ENCODE measurements around the gene ERICH4. TPM values are rescaled to one million over a fixed set of nuclear protein-coding genes. Genes with fewer than 3 reads are reported as not detected.
A peak's percentile ranks its signal among the peaks of the same experiment; 100 is the strongest.

The ERICH4 gene
- total and polyA plus RNA-seq, 9 of the 15 experiments (the other 6 are each of a cell fraction or from before 2014, with no cell fraction given) = not detected

GRCh38 chr19:41439441-41440222, 3.3 kb upstream of the ERICH4 start, which contains the start of gene DMAC2 (continued):
- TF ChIP-seq, protein P1, sequence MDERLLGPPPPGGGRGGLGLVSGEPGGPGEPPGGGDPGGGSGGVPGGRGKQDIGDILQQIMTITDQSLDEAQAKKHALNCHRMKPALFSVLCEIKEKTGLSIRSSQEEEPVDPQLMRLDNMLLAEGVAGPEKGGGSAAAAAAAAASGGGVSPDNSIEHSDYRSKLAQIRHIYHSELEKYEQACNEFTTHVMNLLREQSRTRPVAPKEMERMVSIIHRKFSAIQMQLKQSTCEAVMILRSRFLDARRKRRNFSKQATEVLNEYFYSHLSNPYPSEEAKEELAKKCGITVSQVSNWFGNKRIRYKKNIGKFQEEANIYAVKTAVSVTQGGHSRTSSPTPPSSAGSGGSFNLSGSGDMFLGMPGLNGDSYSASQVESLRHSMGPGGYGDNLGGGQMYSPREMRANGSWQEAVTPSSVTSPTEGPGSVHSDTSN (CRISPR knock-in tag; IDR thresholded peaks at IDR 0.05; ENCODE audit: low read depth) = no peak
- TF ChIP-seq, protein P1 (tag; conservative IDR thresholded peaks at IDR 0.05; ENCODE audit: low read depth) = peak; percentile 27; the same call in 1 of the 2 replicates
- TF ChIP-seq TEAD4 (IDR thresholded peaks at IDR 0.05; ENCODE audit: low read length) (no peak; the same call in 1 of the 2 replicates), TEAD4 (CRISPR knock-in tag; IDR thresholded peaks at IDR 0.05; ENCODE audit: borderline replicate concordance) (no peak), HSF4 (CRISPR knock-in tag; IDR thresholded peaks at IDR 0.05; ENCODE audit: borderline replicate concordance) (no peak), TBP (optimal IDR thresholded peaks at IDR 0.05; ENCODE audit: low read depth, low read length) (peak; percentile 91), GABPB1 (CRISPR knock-in tag; IDR thresholded peaks at IDR 0.05) (peak; percentile 93), MNT (conservative IDR thresholded peaks at IDR 0.05) (peak; percentile 78 to 94), DIDO1 (tag; IDR thresholded peaks at IDR 0.05; ENCODE audit: low read depth) (peak; percentile 72), SIN3B (IDR thresholded peaks at IDR 0.05; ENCODE audit: low read depth) (peak; percentile 99), MYNN (IDR thresholded peaks at IDR 0.05) (no peak), MYNN (CRISPR knock-in tag; IDR thresholded peaks at IDR 0.05) (no peak), CHD1 (IDR thresholded peaks at IDR 0.05; ENCODE audit: low read length) (no peak), MECOM (CRISPR knock-in tag; IDR thresholded peaks at IDR 0.05) (no peak), ZNF764 (CRISPR knock-in tag; IDR thresholded peaks at IDR 0.05; ENCODE audit: low read depth) (no peak), HCFC1 (IDR thresholded peaks at IDR 0.05; ENCODE audit: low read depth, low read length) (peak; percentile 68), ZBTB12 (CRISPR knock-in tag; IDR thresholded peaks at IDR 0.05) (no peak), TSC22D4 (tag; IDR thresholded peaks at IDR 0.05) (no peak), POLR2A (conservative IDR thresholded peaks at IDR 0.05) (peak; percentile 99), BCL6 (CRISPR knock-in tag; IDR thresholded peaks at IDR 0.05) (no peak), ZKSCAN8 (CRISPR knock-in tag; IDR thresholded peaks at IDR 0.05) (no peak), SIRT6 (IDR thresholded peaks at IDR 0.05; ENCODE audit: low read depth, low read length) (no peak)
- TF ChIP-seq, protein P2, sequence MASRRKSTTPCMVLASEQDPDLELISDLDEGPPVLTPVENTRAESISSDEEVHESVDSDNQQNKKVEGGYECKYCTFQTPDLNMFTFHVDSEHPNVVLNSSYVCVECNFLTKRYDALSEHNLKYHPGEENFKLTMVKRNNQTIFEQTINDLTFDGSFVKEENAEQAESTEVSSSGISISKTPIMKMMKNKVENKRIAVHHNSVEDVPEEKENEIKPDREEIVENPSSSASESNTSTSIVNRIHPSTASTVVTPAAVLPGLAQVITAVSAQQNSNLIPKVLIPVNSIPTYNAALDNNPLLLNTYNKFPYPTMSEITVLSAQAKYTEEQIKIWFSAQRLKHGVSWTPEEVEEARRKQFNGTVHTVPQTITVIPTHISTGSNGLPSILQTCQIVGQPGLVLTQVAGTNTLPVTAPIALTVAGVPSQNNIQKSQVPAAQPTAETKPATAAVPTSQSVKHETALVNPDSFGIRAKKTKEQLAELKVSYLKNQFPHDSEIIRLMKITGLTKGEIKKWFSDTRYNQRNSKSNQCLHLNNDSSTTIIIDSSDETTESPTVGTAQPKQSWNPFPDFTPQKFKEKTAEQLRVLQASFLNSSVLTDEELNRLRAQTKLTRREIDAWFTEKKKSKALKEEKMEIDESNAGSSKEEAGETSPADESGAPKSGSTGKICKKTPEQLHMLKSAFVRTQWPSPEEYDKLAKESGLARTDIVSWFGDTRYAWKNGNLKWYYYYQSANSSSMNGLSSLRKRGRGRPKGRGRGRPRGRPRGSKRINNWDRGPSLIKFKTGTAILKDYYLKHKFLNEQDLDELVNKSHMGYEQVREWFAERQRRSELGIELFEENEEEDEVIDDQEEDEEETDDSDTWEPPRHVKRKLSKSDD (conservative IDR thresholded peaks at IDR 0.05; ENCODE audit: low read length) = no peak
